ENCODE results near the gene VPS37B. TPM values are rescaled to one million over a fixed set of nuclear protein-coding genes. Genes with fewer than 3 reads are reported as not detected.

VPS37B gene
- total and polyA plus RNA-seq, 2 of the 8 experiments (the other 6 are each of a cell fraction or from before 2014, with no cell fraction given) = 11.9 to 15.7 TPM

GRCh38 chr12:122835750-122836026, 60.2 kb downstream of the VPS37B start:
- peaks cover 2 to 30% (median 22%) of the 10 kb centered on the region in 4 experiments for H3K27me3 ChIP-seq (replicated peaks in 1 of 4; ENCODE audit: control insufficient read depth in 3 of 4, extremely low read depth in 1 of 4, insufficient read depth in 3 of 4, low read length in 3 of 4)
- CTCF ChIA-PET (ENCODE audit: partially characterized antibody) = interaction anchor here (0.8 to 1.5 kb wide), 2 partner anchors 42 to 372 kb away, joined by 3 read pairs; no protein-coding TSS in a partner anchor
- no peak overlapping the region for H3K23ac ChIP-seq (ENCODE audit: insufficient read length)
- no peaks in the 10 kb centered on the region for H3K9me3 ChIP-seq (ENCODE audit: insufficient read depth in 2 of 2, low read depth in 1 of 2, low read length in 1 of 2)
- no peak overlapping the region for H2BK5ac ChIP-seq (ENCODE audit: low read depth, low read length)
- H2BK120ac ChIP-seq (replicated peaks; ENCODE audit: low read depth, low read length) = no peak overlapping the region
- H2BK20ac ChIP-seq (ENCODE audit: low read length) = no peak overlapping the region
- H3K79me2 ChIP-seq (ENCODE audit: control insufficient read depth in 1 of 2, insufficient read depth in 2 of 2, low read length in 2 of 2) = no peaks in the 10 kb centered on the region; a peak in 1 of 4 replicates
- H3K4me3 ChIP-seq (ENCODE audit: extremely low read depth in 1 of 4, insufficient read depth in 2 of 4, low read depth in 3 of 4, low read length in 4 of 4) = peak overlapping the region; percentile 58 to 74 (median 66)
- H2BK15ac ChIP-seq (ENCODE audit: low read length) = no peak overlapping the region
- H3K4me2 ChIP-seq (ENCODE audit: insufficient read depth in 1 of 2, low read depth in 2 of 2, low read length in 2 of 2) = peak overlapping the region; percentile 83 to 95
- H4K5ac ChIP-seq (ENCODE audit: insufficient read length, low read depth, low read length) = no peak overlapping the region
- peaks cover 12 to 14% of the 10 kb centered on the region in 2 experiments for H4K20me1 ChIP-seq (replicated peaks in 1 of 2; ENCODE audit: control insufficient read depth in 1 of 2, insufficient read depth in 2 of 2, low read length in 2 of 2)
- POLR2A ChIA-PET (ENCODE audit: partially characterized antibody) = interaction anchor here (0.8 to 2.0 kb wide), 3 partner anchors 24 to 267 kb away, joined by 3 to 6 read pairs (median 4); partner anchors contain the start of gene OGFOD2
- H3K14ac ChIP-seq (ENCODE audit: insufficient read length) = no peak overlapping the region
- H4K91ac ChIP-seq (replicated peaks; ENCODE audit: insufficient read length, low read length) = no peak overlapping the region
- no peak overlapping the region for H3K27ac ChIP-seq (ENCODE audit: low read depth, low read length)
- peaks cover 13% of the 10 kb centered on the region; the same call in 1 of the 2 replicates for H3K23me2 ChIP-seq (ENCODE audit: low read depth, low read length)
- no peak overlapping the region for H3K18ac ChIP-seq (ENCODE audit: extremely low read depth, low read length)
- H2AFZ ChIP-seq (ENCODE audit: low read length) = no peak overlapping the region
- H4K8ac ChIP-seq (ENCODE audit: extremely low read depth, insufficient read depth, low read length) = no peak overlapping the region
- peaks cover 0 to 13% (median 0%) of the 10 kb centered on the region in 4 experiments; a peak in 3 of 7 replicates for H3K4me1 ChIP-seq (replicated peaks in 1 of 4; ENCODE audit: control insufficient read depth in 3 of 4, insufficient read depth in 4 of 4, low read length in 3 of 4)
- peak overlapping the region in 1 of 4 experiments; percentile 66; a peak in 1 of 7 replicates for H3K9ac ChIP-seq (replicated peaks in 1 of 4; ENCODE audit: extremely low read depth in 1 of 4, low read depth in 3 of 4, low read length in 3 of 4)
- H3K4ac ChIP-seq (replicated peaks; ENCODE audit: insufficient read length, low read depth, low read length) = no peak overlapping the region
- no peak overlapping the region for H3K56ac ChIP-seq (replicated peaks; ENCODE audit: insufficient read length, low read depth, low read length)
- H2AK5ac ChIP-seq (ENCODE audit: low read depth, low read length) = no peak overlapping the region
- H3K36me3 ChIP-seq (ENCODE audit: control insufficient read depth in 2 of 4, insufficient read depth in 4 of 4, low read length in 3 of 4) = no peaks in the 10 kb centered on the region; a peak in 1 of 8 replicates
- peak in 1 of 2 experiments; percentile 51 for DNase-seq (ENCODE audit: low read depth in 1 of 2, low spot score in 2 of 2)
- H3K79me1 ChIP-seq (ENCODE audit: low read depth, low read length) = peaks cover 10% of the 10 kb centered on the region; the same call in 1 of the 2 replicates
- 0% methylated on average over 15 of the region's 43 CpGs; no CpG with 5 or more reads in 1 of the 2 experiments for WGBS, 2 experiments (ENCODE audit: extremely low coverage in 1 of 2, insufficient coverage in 1 of 2, insufficient read length in 1 of 2, insufficient replicate concordance in 2 of 2, low coverage in 1 of 2, low lambda C conversion rate in 2 of 2, missing lambda C conversion rate in 1 of 2)
- H2BK12ac ChIP-seq (ENCODE audit: low read depth, low read length) = no peak overlapping the region
- no peak for TF ChIP-seq SUZ12 (IDR thresholded peaks at IDR 0.05; ENCODE audit: low read length)
- peak; percentile 18 for TF ChIP-seq KDM4A (IDR thresholded peaks at IDR 0.05; ENCODE audit: low read depth, low read length, severe bottlenecking)
- no peak for TF ChIP-seq E2F6 (IDR thresholded peaks at IDR 0.05)
- TF ChIP-seq PHF8 (conservative IDR thresholded peaks at IDR 0.05; ENCODE audit: low read depth, low read length) = peak; percentile 10; the same call in 1 of the 2 replicates
- FAIRE-seq = no peak

Data from H1 (cell line).